Measurements from ENCODE around the gene OSBPL3. TPM values are rescaled to one million over a fixed set of nuclear protein-coding genes. Genes with fewer than 3 reads are reported as not detected.

The OSBPL3 gene
- polyA plus RNA-seq, 1 donor from 2014 or later = 0.26 TPM

GRCh38 chr7:24848878-24849277 lies 131.1 kb downstream of the OSBPL3 start:
- Histone ChIP-seq H3K4me3 (ENCODE audit: low read length) (no peak overlapping the region), H2AFZ (ENCODE audit: low read depth, low read length) (no peak overlapping the region), H3K27me3 (ENCODE audit: insufficient read depth, low read depth, low read length) (no peaks in the 10 kb centered on the region), H3K9ac (ENCODE audit: low read length) (no peak overlapping the region), H3K4me2 (ENCODE audit: low read length) (no peak overlapping the region), H3K27ac (ENCODE audit: low read length) (no peak overlapping the region), H3K79me2 (replicated peaks; ENCODE audit: insufficient read depth, low read length) (no peaks in the 10 kb centered on the region), H3K36me3 (ENCODE audit: insufficient read depth, low read length) (no peaks in the 10 kb centered on the region), H4K20me1 (ENCODE audit: insufficient read depth) (no peaks in the 10 kb centered on the region), H3K9me2 (ENCODE audit: insufficient read depth, low read length) (no peaks in the 10 kb centered on the region), H3K9me3 (ENCODE audit: low read length) (no peaks in the 10 kb centered on the region), H3F3A (ENCODE audit: insufficient read depth, low read length, poor library complexity, severe bottlenecking) (no peaks in the 10 kb centered on the region)
- TF ChIP-seq SMC3 (conservative IDR thresholded peaks at IDR 0.05; ENCODE audit: poor library complexity) (no peak), REST (IDR thresholded peaks at IDR 0.05; ENCODE audit: borderline replicate concordance) (no peak), RAD21 (conservative IDR thresholded peaks at IDR 0.05) (no peak), MXI1 (conservative IDR thresholded peaks at IDR 0.05; ENCODE audit: poor library complexity, severe bottlenecking) (no peak), CTCF (IDR thresholded peaks at IDR 0.05; ENCODE audit: poor library complexity, severe bottlenecking) (no peak), EZH2 (IDR thresholded peaks at IDR 0.05; ENCODE audit: borderline replicate concordance, insufficient read depth, low read length, poor library complexity, severe bottlenecking) (no peak), EP300 (conservative IDR thresholded peaks at IDR 0.05; ENCODE audit: poor library complexity, severe bottlenecking) (no peak), POLR2AphosphoS5 (IDR thresholded peaks at IDR 0.05) (no peak), TAF1 (IDR thresholded peaks at IDR 0.05; ENCODE audit: low read depth) (no peak)

GRCh38 chr7:24847754-24848153 lies 132.2 kb downstream of the OSBPL3 start:
- Histone ChIP-seq H3K9ac (ENCODE audit: low read length) (no peak overlapping the region), H3K4me3 (ENCODE audit: low read length) (no peak overlapping the region), H3F3A (ENCODE audit: insufficient read depth, low read length, poor library complexity, severe bottlenecking) (no peaks in the 10 kb centered on the region), H3K9me3 (ENCODE audit: low read length) (no peaks in the 10 kb centered on the region), H3K9me2 (ENCODE audit: insufficient read depth, low read length) (no peaks in the 10 kb centered on the region), H2AFZ (ENCODE audit: low read depth, low read length) (no peak overlapping the region), H3K36me3 (ENCODE audit: insufficient read depth, low read length) (no peaks in the 10 kb centered on the region), H4K20me1 (ENCODE audit: insufficient read depth) (no peaks in the 10 kb centered on the region), H3K27me3 (ENCODE audit: insufficient read depth, low read depth, low read length) (no peaks in the 10 kb centered on the region), H3K4me2 (ENCODE audit: low read length) (no peak overlapping the region), H3K79me2 (replicated peaks; ENCODE audit: insufficient read depth, low read length) (no peaks in the 10 kb centered on the region), H3K27ac (ENCODE audit: low read length) (no peak overlapping the region)
- TF ChIP-seq SMC3 (conservative IDR thresholded peaks at IDR 0.05; ENCODE audit: poor library complexity) (no peak), RAD21 (conservative IDR thresholded peaks at IDR 0.05) (no peak), MXI1 (conservative IDR thresholded peaks at IDR 0.05; ENCODE audit: poor library complexity, severe bottlenecking) (no peak), EP300 (conservative IDR thresholded peaks at IDR 0.05; ENCODE audit: poor library complexity, severe bottlenecking) (no peak), EZH2 (IDR thresholded peaks at IDR 0.05; ENCODE audit: borderline replicate concordance, insufficient read depth, low read length, poor library complexity, severe bottlenecking) (no peak)

All from neural cell (in vitro differentiated cells).